ENCODE data around the gene SPECC1.
"Not testable (repeated sequence)": the region's sequence is repeated elsewhere in the genome, so short reads cannot be mapped to it uniquely, and the experiment has no call there.

Gene SPECC1

DNA sequence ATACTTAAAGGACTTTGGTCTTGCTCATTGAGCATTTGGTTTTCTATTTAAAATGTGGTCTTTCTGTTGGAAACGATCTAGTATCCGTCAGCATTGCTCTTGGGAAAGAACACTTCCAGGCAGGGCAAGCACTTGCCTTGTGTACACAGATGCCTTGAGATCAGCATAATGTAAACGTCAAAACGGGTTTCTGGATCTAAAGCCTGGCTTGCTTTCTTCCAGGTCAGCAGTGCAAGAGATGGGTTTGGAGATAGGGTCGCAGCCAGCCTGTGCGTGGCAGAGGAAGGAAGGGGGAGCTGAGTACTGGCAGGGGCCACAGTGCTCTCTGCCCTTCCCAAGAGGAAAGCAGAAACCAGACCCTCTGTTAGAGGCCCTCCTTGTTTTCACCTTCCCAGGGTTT lies 282.7 kb downstream of the SPECC1 start:
- no peak overlapping the region for H3K4me3 ChIP-seq (ENCODE audit: low read depth, low read length)

DNA sequence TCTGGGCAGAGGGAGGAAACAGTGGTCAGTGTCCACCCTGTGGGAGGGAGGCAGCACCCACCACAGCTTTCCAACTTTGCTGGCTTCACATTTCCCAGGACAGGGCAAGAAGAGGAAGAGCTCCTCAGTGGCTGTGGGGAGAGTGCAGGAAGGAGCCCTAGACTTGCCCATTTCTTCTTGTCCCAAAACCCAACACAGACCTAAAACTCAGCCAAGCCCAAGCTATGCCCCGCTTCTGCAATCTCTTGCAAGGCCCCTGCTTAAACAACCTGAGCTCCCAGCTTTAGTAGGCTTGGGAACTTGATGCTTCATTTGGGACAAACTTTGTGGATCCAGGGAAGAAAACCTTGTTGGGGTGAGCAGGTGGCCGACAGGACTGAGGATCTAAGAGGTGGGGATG lies 284.3 kb downstream of the SPECC1 start:
- no peak overlapping the region for H3K4me3 ChIP-seq (ENCODE audit: low read depth, low read length)

DNA sequence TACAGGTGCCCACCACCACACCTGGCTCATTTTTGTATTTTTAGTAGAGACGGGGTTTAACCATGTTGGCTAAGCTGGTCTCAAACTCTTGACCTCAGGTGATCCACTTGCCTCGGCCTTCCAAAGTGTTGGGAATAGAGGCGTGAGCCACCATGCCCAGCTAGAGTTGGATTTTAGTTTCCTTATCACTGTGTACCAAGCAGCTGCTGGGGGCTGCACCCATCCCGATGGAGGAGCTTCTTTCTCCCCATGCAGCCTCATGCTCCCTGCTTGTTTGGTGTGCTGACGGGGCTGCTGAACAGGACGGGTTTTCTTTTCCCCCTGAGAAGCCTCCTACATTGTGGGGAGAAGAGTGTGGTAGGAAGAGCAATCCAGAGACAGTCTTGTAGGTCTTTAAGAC lies 285.0 kb downstream of the SPECC1 start:
- no peak overlapping the region for H3K4me3 ChIP-seq (ENCODE audit: low read depth, low read length)

DNA sequence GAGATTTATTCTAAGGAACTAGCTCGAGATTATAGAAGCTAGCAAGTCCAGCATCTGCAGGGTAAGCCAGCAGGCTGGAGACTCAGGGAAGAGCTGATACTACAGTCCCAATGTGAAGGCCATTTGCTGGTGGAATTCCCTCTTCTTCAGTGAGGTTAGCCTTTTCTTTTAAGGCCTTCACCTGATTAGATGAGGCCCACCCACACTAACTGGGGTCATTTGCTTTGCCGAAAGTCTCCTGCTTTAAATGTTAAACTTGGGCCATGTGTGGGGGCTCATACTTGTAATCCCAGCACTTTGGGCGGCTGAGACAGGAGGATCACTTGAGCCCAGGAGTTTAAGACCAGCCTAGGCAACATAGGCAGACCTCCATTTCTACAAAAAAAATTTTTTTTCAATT lies 289.9 kb downstream of the SPECC1 start:
- no peak overlapping the region for H3K4me3 ChIP-seq (ENCODE audit: low read depth, low read length)

DNA sequence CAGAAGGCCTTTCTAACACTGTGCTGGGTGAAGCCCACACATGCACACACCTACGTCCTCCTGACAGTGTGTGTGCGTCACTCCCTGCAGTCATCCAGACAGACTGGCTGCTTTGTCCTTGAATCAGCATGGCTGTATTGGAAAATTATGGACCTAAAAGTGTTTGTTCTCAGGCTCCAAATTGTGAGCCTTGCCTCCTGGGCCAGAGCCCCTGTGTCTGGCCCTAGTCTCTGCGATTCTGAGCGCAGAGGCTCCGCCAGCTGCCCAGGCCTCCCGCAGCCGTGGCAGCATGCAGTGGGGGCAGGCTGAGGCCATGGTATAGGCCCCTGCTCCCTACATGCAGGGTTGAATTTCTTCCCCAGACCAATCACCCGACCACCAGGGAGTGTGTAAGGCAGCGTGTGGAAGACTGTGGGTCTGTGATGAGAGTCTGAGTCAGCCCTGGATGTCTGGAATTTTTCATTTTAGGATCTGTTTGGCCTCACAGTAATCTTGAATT lies 291.3 kb downstream of the SPECC1 start:
- H3K4me3 ChIP-seq (ENCODE audit: low read depth, low read length), result no peak overlapping the region

DNA sequence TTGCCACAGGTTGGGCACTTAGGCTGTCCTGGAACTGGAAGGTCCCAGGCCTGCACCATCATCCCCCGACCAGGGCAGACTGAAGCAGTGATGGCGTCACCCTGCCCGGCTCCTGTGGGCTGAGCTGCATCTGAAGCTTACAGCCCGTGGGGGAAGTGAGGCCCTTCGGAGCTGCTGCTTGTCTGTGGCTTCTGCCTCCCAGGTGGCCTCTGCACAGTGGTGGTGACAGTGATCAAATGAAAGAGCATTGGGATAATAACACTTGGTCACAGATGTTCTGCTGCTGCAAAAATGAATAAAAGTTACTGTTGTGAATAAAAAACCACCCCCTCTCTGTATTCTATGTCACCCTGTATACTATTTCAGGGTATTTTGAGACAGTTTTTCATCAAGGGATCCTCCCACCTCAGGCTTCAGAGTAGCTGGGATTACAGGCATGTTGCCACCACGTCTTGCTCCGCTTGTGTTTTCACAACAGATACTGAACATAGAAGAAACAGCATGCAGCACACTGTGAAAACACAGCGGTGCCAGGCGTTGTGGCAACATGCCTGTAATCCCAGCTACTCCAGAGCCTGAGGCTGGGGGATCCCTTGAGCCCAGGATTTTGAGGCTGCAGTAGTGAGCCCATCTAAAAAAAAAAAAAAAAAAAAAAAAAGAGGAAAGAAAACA lies 293.2 kb downstream of the SPECC1 start:
- H3K4me3 ChIP-seq (ENCODE audit: low read depth, low read length), result no peak overlapping the region

DNA sequence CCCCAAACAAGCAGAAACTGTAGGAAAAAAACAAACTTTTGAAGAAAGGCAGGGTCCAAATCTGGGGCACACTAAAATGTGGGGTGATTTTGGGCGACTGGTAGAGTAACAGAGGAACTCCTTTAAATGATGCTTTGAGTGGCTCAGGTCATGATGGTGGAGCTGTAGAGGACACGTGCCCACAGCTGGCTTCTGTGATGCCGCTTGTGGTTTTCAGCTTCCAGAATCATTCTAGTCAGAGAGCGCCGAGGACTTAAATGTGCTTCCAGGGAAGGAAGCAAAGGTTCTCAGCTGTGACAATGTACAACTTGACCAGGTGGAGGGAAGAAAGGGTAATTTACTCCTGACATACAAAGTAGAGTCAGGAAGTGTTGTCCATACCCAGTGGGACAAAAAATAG lies 295.8 kb downstream of the SPECC1 start:
- H3K4me3 ChIP-seq (ENCODE audit: low read depth, low read length), result no peak overlapping the region

DNA sequence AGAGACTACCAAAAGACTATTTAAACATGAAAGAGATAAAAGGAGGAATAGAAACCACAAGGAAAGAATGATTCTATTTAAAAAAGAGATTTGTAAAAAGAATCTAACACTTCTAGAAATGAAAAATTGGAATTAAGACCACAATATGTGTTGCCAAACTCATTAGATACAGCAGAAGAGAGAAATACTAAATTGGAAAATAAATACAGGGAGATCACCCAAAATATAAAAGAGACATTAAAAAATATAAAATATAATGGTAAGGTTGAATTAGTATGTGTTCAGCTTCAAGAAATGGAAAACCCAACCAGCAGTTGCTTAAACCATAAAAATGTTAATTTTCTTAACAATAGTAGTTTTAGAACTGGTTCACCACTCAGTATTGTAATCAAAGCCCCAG lies 297.8 kb downstream of the SPECC1 start:
- no peak overlapping the region for H3K4me3 ChIP-seq (ENCODE audit: low read depth, low read length)

DNA sequence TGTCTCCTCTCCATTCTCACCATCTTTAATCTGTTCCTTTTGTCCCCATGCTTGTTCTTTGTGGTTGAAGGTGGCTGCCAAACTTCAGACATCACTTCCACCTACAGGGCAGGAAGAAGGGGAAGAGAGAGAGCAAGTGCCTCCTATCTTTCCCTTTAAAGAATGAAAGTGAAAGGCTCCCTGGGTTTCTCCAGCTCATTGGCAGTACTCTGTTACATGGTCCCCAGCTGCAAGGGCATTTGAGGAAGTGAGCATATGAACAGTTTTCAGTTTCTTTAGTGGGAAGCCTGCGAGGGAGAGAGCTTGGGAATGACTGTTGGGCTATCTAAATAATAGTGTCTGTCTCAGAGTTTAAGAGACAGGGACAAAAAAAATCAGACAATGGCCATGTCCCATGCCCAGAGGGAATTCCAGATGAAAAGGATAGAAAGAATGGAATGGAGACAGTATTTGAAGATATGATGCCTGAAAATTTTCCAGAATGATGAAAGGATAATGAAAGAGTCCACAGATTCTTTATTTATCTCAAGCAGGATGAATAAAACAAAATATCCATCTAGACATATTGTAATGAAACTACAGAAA lies 298.3 kb downstream of the SPECC1 start:
- no peak overlapping the region for H3K4me3 ChIP-seq (ENCODE audit: low read depth, low read length)

DNA sequence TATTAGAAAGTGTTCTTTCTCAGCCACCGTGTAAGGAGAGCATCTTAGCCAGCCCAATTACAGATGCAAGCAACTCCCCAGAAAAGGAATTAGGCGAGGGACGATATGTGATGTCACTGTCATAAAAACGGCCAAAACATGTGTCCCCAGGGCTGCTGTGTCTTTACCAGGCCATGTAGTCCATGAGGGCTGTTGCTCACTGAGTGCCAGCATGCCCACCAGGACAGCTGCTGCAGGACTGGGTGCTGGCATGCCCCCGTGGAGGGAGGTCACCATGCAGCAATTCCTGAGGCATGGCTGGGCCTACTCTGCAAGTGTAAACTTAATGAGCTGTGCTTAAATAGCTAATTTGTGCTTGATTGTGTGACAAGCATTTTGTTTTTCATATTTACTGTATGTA lies 301.3 kb downstream of the SPECC1 start:
- H3K4me3 ChIP-seq (ENCODE audit: low read depth, low read length), result no peak overlapping the region

DNA sequence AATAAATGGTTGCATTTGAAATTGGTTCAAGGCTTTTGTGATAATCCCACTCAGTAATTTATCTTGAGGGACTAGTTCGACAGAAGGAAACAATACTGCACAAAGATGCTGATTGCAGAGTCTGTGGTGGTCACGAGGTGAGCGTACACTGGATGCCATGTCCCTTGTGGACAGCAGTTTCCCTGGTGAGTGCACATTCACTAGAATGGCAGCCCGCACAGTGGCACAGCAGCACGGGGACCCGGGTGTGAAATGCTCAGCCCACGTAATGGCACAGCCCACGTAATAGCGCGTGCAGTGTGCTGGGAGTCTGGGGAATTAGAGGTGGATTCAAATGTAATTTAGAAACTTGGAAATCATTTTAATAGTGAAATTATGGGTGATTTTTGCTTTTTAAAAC lies 304.1 kb downstream of the SPECC1 start:
- H3K4me3 ChIP-seq (ENCODE audit: low read depth, low read length), result no peak overlapping the region

DNA sequence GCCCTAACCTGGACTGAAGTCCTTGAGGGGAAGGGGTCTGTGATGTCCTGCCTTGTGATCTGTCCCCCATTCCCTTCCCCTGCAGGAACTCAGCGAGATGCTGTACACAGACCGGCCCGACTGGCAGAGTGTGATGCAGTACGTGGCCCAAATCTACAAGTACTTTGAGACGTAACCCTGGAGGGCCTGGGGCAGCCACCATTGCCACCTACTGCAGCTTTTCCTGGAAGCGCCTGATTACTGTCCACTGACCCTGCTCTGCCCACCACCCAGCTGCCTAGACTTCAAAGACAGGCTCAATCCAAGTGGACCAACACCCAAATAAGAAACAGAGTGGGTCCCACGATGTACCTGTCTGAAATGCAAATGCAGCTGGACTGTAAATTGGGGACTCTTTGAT lies 304.7 kb downstream of the SPECC1 start:
- H3K4me3 ChIP-seq (ENCODE audit: low read depth, low read length), result no peak overlapping the region

DNA sequence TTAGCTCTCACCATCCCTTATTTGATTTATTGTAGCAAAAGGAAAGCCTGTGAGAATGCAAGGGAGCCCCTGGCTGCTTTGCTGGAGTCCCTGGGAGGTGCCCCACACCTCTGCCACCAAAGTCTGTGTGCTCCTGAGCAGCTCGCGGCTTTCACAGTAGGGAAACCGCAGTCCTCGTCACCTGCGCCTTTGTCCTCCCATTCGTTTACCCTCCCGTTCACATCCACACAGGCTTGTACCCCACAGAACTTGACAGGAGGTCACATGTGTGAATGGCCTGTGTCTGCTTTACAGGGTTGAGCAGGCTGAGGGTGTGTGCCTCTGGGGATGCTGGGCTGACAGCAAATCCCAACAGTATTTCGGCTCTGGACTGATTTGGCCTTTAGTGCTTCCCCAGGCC lies 305.7 kb downstream of the SPECC1 start:
- no peak overlapping the region for H3K4me3 ChIP-seq (ENCODE audit: low read depth, low read length)

DNA sequence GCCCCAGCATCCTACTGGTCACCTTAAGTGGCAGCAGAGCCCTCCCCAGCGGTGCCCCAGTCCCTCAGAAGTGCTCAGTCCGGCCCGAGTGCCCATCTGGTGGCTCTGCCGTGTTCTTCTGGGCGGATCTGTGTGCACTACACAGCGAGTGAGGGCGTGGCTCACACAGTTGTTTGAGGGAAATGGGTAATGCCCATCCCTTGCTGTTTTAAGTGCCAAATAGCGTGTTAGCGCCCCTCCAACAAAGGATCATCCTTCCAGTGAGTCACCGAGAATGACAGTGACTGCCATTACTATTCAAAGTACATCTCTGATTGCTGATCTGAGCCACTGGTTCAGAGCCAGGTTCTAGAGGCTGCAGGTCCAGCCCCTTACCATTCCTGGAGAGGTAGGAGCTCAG lies 306.2 kb downstream of the SPECC1 start:
- H3K4me3 ChIP-seq (ENCODE audit: low read depth, low read length), result no peak overlapping the region

DNA sequence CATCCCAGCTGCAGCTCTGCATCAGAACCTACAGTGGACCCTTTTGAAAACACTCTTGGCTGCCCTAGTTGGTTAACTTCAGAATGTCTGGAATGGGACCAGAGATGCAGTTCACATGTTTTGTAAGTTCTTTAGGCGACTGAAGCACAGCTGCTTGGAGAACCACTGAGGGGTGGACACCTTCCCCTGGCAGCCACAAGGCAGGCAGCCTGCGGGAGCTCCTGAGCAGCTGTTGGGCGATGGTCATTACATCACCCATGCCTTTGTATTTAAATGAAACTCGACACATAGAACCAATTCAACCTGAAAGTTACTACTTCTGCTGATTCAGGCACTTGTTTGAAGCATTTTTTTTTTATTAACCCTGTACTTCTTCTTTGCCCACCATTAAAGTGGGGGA lies 306.7 kb downstream of the SPECC1 start:
- no peak overlapping the region for H3K4me3 ChIP-seq (ENCODE audit: low read depth, low read length)

DNA sequence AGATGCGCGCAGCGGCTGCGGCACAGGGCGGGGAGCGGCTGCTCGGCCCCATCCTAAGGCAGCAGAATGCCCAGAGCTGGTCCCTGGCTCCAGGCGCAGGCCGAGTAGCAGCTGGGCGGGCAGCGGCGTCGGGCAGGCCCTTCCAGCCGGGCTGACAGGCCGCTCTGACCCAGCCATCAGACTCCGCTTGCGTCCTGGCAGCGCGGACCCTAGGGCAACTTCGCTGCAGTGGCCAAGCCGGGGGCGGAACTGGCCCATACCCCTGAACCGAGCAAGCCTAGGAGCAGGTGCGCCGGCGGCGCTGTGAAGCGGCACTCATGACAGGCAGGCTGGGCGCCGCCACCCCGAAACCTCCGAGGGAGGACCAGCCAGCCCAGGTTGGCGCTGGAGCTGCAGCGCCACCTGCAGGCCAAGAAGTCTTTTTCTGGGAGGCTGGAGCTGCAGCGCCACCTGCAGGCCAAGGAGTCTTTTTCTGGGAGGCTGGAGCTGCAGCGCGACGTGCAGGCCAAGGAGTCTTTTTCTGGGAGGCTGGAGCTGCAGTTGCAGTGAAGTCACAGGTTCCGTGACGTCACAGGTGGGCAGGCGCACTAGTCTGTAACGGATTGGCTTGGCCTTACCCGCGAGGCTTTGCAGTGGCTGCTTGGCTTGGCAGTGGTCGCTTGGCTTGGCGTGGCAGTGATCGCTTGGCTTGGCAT lies 311.5 kb downstream of the SPECC1 start:
- not testable (repeated sequence) for H3K4me3 ChIP-seq (ENCODE audit: low read depth, low read length)

DNA sequence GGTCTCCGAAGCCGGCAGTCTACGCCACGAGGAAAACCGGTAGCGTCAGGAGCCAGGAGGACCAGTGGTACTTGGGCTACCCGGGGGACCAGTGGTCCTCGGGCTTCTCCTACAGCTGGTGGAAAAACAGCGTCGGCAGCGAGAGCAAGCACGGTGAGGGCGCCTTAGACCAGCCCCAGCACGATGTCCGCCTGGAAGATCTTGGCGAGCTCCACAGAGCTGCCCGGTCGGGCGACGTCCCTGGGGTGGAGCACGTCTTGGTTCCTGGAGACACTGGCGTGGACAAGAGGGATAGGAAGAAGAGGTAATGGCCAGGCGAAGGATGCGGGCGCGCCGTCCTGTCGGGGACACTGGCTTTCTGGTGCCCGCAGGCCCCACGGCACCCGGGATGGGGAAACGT lies 312.2 kb downstream of the SPECC1 start:
- H3K4me3 ChIP-seq (ENCODE audit: low read depth, low read length), result not testable (repeated sequence)

DNA sequence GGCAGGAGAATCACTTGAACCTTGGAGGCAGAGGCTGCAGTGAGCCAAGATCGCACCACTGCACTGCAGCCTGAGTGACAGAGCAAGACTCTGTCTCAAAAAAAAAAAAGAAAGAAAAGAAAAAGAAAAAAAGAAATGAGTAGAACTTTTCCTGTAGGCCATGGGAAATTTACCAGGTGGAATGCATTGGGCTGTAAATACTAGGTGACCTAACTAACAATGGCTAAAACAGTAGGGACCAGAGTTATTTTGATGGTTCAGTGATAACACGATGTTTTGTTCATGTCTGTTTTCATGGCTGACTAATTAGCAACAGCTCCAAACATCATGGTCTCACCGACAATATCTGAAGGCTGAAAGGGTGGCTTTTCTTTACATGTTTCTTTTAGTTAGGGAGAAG lies 318.6 kb downstream of the SPECC1 start:
- not testable (repeated sequence) for H3K4me3 ChIP-seq (ENCODE audit: low read depth, low read length)

DNA sequence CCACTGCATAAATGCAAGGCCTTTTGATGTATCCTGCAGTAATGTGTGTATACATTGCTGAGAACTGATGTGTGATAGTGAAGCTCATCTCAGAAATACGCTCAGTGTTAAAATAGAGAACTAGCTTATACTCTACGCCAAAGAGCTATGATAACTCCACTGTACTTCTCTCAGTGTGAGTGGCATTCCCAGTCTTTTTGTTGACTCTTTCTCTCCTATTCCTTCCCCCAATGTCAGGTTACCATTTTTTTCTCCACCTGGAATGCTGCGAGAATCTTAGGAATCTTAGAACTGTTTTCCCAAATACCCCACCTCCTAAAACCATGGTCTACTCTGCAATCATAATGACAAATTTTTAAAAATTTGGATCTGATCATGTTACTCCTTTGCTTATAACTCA lies 342.2 kb downstream of the SPECC1 start:
- H3K4me3 ChIP-seq (ENCODE audit: low read depth, low read length), result not testable (repeated sequence)

DNA sequence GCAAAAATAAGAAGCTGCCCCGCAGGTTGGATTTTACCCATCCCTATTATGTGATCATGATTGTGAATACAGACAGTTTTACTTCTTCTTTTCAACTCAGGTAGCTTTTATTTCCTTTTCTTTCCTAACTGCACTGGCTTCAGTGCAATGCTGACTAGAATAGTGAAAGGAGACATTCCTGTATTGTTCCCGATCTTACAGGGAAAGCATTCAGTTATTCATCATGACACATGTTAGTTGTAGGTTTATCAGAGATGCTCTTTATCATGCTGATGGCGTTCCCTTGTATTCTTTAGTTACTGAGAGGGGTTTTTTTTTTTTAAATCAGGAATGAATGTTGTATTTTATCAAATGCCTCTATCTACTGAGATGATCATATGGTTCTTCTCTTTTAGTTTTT lies 343.4 kb downstream of the SPECC1 start:
- H3K4me3 ChIP-seq (ENCODE audit: low read depth, low read length), result not testable (repeated sequence)

DNA sequence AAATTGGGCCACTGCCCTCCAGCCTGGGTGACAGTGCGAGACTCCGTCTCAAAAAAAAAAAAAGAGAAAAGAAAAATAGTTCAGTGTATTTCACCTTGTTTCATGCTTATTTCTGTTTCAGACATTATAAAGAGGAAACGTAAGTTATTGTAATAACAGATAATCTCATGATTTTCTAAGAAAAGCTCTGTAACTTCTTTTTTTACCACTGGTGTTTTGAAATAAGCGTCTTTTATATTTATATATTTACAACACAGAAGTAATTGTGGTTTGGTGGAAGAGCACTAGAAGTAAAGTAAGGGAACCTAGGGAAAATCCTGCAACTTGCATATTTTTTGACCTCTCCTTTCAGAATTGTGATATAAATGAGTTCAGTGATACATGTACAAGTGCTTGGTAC lies 354.7 kb downstream of the SPECC1 start:
- H3K4me3 ChIP-seq (ENCODE audit: low read depth, low read length), result not testable (repeated sequence)

Measured in iPS-11a (cell line).